Uterus (tissue), 2 donors: ENCODE results near the gene ZNF140.

ENCODE experiments used
- POLR2A ChIP-seq, 2 donors: fragments of 450-650 bp; IDR thresholded peaks; one replicate each; pipeline ENCODE4 v1.6.1; 2016; ENCODE audit warnings: antibody characterized with exemption in 2 of 2, mild to moderate bottlenecking in 1 of 2, moderate library complexity in 1 of 2
- TF ChIP-seq, protein P1 (sequence below), 4 experiments: fragments of 200-600 bp in 2 of 4; fragments of 450-650 bp in 2 of 4; sonication (generic) in 2 of 4; IDR thresholded peaks; one replicate each; pipeline ENCODE4 v1.5.1; 2016 to 2019; ENCODE audit warnings: antibody characterized with exemption in 4 of 4, mild to moderate bottlenecking in 2 of 4, moderate library complexity in 1 of 4

GRCh38 chr12:133156125-133156690, 75.5 kb downstream of the ZNF140 start:
- TF ChIP-seq, protein P1, sequence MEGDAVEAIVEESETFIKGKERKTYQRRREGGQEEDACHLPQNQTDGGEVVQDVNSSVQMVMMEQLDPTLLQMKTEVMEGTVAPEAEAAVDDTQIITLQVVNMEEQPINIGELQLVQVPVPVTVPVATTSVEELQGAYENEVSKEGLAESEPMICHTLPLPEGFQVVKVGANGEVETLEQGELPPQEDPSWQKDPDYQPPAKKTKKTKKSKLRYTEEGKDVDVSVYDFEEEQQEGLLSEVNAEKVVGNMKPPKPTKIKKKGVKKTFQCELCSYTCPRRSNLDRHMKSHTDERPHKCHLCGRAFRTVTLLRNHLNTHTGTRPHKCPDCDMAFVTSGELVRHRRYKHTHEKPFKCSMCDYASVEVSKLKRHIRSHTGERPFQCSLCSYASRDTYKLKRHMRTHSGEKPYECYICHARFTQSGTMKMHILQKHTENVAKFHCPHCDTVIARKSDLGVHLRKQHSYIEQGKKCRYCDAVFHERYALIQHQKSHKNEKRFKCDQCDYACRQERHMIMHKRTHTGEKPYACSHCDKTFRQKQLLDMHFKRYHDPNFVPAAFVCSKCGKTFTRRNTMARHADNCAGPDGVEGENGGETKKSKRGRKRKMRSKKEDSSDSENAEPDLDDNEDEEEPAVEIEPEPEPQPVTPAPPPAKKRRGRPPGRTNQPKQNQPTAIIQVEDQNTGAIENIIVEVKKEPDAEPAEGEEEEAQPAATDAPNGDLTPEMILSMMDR (IDR thresholded peaks at IDR 0.05) = no peak
- TF ChIP-seq POLR2A (IDR thresholded peaks at IDR 0.05) = no peak
